PC-9 (cell line): ENCODE data around the gene FAM3D.

Source experiments
- CTCF ChIP-seq: fragments of 200-600 bp; sonication (generic); conservative IDR thresholded peaks from 2 replicates; pipeline ENCODE4 v1.6.1; 2017; ENCODE audit warnings: mixed run types, antibody characterized with exemption, mild to moderate bottlenecking, moderate library complexity
- EZH2 ChIP-seq: fragments of 200-600 bp; sonication (generic); IDR thresholded peaks from 2 replicates; pipeline ENCODE4 v1.8.0; 2017; ENCODE audit warnings: antibody characterized with exemption, low read depth

GRCh38 chr3:58697561-58697960, 31.0 kb upstream of the FAM3D start:
- TF ChIP-seq EZH2 (no peak), CTCF (no peak)
